Suppressor macrophage treated with lipopolysaccharide for 1 hour (primary cell): ENCODE data around the gene WFDC9.
"Not testable (repeated sequence)": the region's sequence is repeated elsewhere in the genome, so short reads cannot be mapped to it uniquely, and the experiment has no call there.

Experiments used
- DNase-seq, 3 donors: peaks; one replicate each; pipeline ENCODE4 v3.0.0-alpha.2; 2020 to 2022

WFDC9 gene

GRCh38 chr20:45589725-45590124 lies 41.4 kb downstream of the WFDC9 start:
- no peak for DNase-seq

- no peak for DNase-seq
Measured at GRCh38 chr20:45588800-45589199, 42.3 kb downstream of the WFDC9 start.

GRCh38 chr20:45585986-45586385 lies 45.1 kb downstream of the WFDC9 start:
- not testable (repeated sequence) for DNase-seq

GRCh38 chr20:45584294-45584693 lies 46.8 kb downstream of the WFDC9 start:
- DNase-seq = not testable (repeated sequence)

- no peak for DNase-seq
Measured at GRCh38 chr20:45583502-45583901, 47.6 kb downstream of the WFDC9 start.

- DNase-seq = peak in 2 of 3 donors; percentile 16 to 27
Measured at GRCh38 chr20:45581702-45582101, 49.4 kb downstream of the WFDC9 start.

- no peak for DNase-seq
Measured at GRCh38 chr20:45579184-45579583, 51.9 kb downstream of the WFDC9 start, which contains the start of gene WFDC8. Gene WFDC8, minus strand, starts transcription at chr20:45579284. Its CDS starts 37 bp downstream, at chr20:45579247.

GRCh38 chr20:45578231-45578630 lies 52.9 kb downstream of the WFDC9 start:
- DNase-seq = no peak

- DNase-seq = no peak
Measured at GRCh38 chr20:45576995-45577394, 54.1 kb downstream of the WFDC9 start.

GRCh38 chr20:45575931-45576330 lies 55.2 kb downstream of the WFDC9 start:
- DNase-seq = no peak

- DNase-seq = not testable (repeated sequence)
Measured at GRCh38 chr20:45569650-45570049, 61.4 kb downstream of the WFDC9 start.

GRCh38 chr20:45564760-45565276 lies 66.3 kb downstream of the WFDC9 start:
- no peak for DNase-seq
